ENCODE results near the gene HSPA12B. TPM values are rescaled to one million over a fixed set of nuclear protein-coding genes. Genes with fewer than 3 reads are reported as not detected.

Gene HSPA12B
- total and polyA plus RNA-seq, 7 donors, result 4.0 to 9.7 (median 7.5) TPM

- no peak for TF ChIP-seq CTCF (IDR thresholded peaks at IDR 0.05)
- Histone ChIP-seq H3K36me3 (ENCODE audit: insufficient read depth in 1 of 2, low read depth in 1 of 2) (peaks cover 0 to 41% of the 10 kb centered on the region in 2 donors), H3K27me3 (ENCODE audit: insufficient read depth in 3 of 3, low read length in 2 of 3) (no peaks in the 10 kb centered on the region), H3K27ac (no peak overlapping the region), H3K9me3 (no peaks in the 10 kb centered on the region), H3K4me1 (peaks cover 9% of the 10 kb centered on the region), H3K4me3 (no peak overlapping the region)
- ATAC-seq (no peak), DNase-seq (peak in 1 of 2 donors; percentile 26)
- intact Hi-C loops (cut with DNase I), result no loop called here
- WGBS, 3 donors, result 88 to 95% (median 94%) methylated on average over 8 of the region's 8 CpGs
These were observed 68.4 kb downstream of the HSPA12B start for GRCh38 chr20:3800878-3801260.

GRCh38 chr20:3801299-3801698, 68.8 kb downstream of the HSPA12B start:
- no peak for TF ChIP-seq CTCF (IDR thresholded peaks at IDR 0.05)
- Histone ChIP-seq H3K9me3 (no peaks in the 10 kb centered on the region), H3K27ac (no peak overlapping the region), H3K36me3 (ENCODE audit: insufficient read depth in 1 of 2, low read depth in 1 of 2) (peaks cover 0 to 41% of the 10 kb centered on the region in 2 donors), H3K4me1 (peaks cover 14% of the 10 kb centered on the region), H3K4me3 (no peak overlapping the region), H3K27me3 (ENCODE audit: insufficient read depth in 3 of 3, low read length in 2 of 3) (no peaks in the 10 kb centered on the region)
- 92 to 96% (median 94%) methylated on average over 4 of the region's 4 CpGs for WGBS, 3 donors
- intact Hi-C loops (cut with DNase I), result no loop called here
- no peak for DNase-seq
- ATAC-seq, result no peak

- H3K4me3 ChIP-seq, result no peak overlapping the region
- no peaks in the 10 kb centered on the region for H3K27me3 ChIP-seq (ENCODE audit: insufficient read depth in 3 of 3, low read length in 2 of 3)
- no peaks in the 10 kb centered on the region for H3K9me3 ChIP-seq
- ATAC-seq (no peak), DNase-seq (peak in 1 of 2 donors; percentile 54)
- intact Hi-C loops (cut with DNase I), result no loop called here
- peaks cover 18% of the 10 kb centered on the region for H3K4me1 ChIP-seq
- H3K27ac ChIP-seq, result no peak overlapping the region
- H3K36me3 ChIP-seq (ENCODE audit: insufficient read depth in 1 of 2, low read depth in 1 of 2), result peaks cover 0 to 41% of the 10 kb centered on the region in 2 donors
- TF ChIP-seq CTCF (IDR thresholded peaks at IDR 0.05), result no peak
- 71 to 95% (median 87%) methylated on average over 13 of the region's 13 CpGs for WGBS, 3 donors
These were observed 69.4 kb downstream of the HSPA12B start for GRCh38 chr20:3801846-3802245.

Other genes with a start within 250 kb of the HSPA12B start
- not detected for gene GFRA4, start 69.3 kb upstream of the HSPA12B start, total RNA-seq
- gene GFRA4, start 69.3 kb upstream of the HSPA12B start, polyA plus RNA-seq, result not detected
- gene ADAM33, start 50.7 kb upstream of the HSPA12B start, total RNA-seq, result 1 to 10 TPM; 2.4 to 8.9 (median 3.1) TPM
- 1 to 10 TPM; 4.3 to 6.6 (median 4.6) TPM for gene ADAM33, start 50.7 kb upstream of the HSPA12B start, polyA plus RNA-seq
- 1 to 10 TPM; 2.3 to 6.2 (median 3.5) TPM for gene SIGLEC1, start 20.1 kb upstream of the HSPA12B start, total RNA-seq
- gene SIGLEC1, start 20.1 kb upstream of the HSPA12B start, polyA plus RNA-seq, result 1 to 10 TPM in 2 of 3 donors, under 1 TPM in 1; 0.98 to 2.6 (median 1.3) TPM
- 10 to 100 TPM; 11.9 to 16.0 (median 13.4) TPM for gene ADISSP, start 35.1 kb downstream of the HSPA12B start, total RNA-seq
- 10 to 100 TPM; 10.7 to 24.7 (median 15.4) TPM for gene ADISSP, start 35.1 kb downstream of the HSPA12B start, polyA plus RNA-seq
- gene SPEF1, start 48.8 kb downstream of the HSPA12B start, total RNA-seq, result under 1 TPM in 1 of 4 donors, not detected in 3; 0.13 TPM
- gene SPEF1, start 48.8 kb downstream of the HSPA12B start, polyA plus RNA-seq, result 1 to 10 TPM in 1 of 3 donors, under 1 TPM in 2; 0.12 to 1.7 (median 0.35) TPM
- 100 to 1,000 TPM in 1 of 4 donors, 10 to 100 TPM in 3; 74.3 to 129 (median 97.8) TPM for gene CENPB, start 54.1 kb downstream of the HSPA12B start, total RNA-seq
- 100 to 1,000 TPM in 2 of 3 donors, 10 to 100 TPM in 1; 84.0 to 144 (median 116) TPM for gene CENPB, start 54.1 kb downstream of the HSPA12B start, polyA plus RNA-seq
- gene CDC25B, start 63.6 kb downstream of the HSPA12B start, total RNA-seq, result 1 to 10 TPM; 7.1 to 9.1 (median 8.4) TPM
- gene CDC25B, start 63.6 kb downstream of the HSPA12B start, polyA plus RNA-seq, result 1 to 10 TPM; 5.1 to 6.8 (median 6.6) TPM
- gene AP5S1, start 87.9 kb downstream of the HSPA12B start, total RNA-seq, result 10 to 100 TPM; 11.8 to 17.5 (median 12.1) TPM
- 10 to 100 TPM; 11.0 to 25.2 (median 12.9) TPM for gene AP5S1, start 87.9 kb downstream of the HSPA12B start, polyA plus RNA-seq
- 10 to 100 TPM; 49.7 to 61.3 (median 50.7) TPM for gene MAVS, start 114.1 kb downstream of the HSPA12B start, total RNA-seq
- gene MAVS, start 114.1 kb downstream of the HSPA12B start, polyA plus RNA-seq, result 10 to 100 TPM; 14.0 to 32.4 (median 19.2) TPM
- gene PANK2, start 156.7 kb downstream of the HSPA12B start, total RNA-seq, result 10 to 100 TPM; 12.6 to 20.5 (median 17.3) TPM
- gene PANK2, start 156.7 kb downstream of the HSPA12B start, polyA plus RNA-seq, result 10 to 100 TPM in 2 of 3 donors, 1 to 10 TPM in 1; 9.7 to 32.9 (median 18.6) TPM

Measured in psoas muscle (tissue), 8 donors.